CD4-positive, alpha-beta T cell treated with Interleukin-10 for 1 hour (primary cell): ENCODE results near the gene SMCP.

Experiments
- DNase-seq: peaks from one replicate; pipeline ENCODE4 v3.0.0-alpha.2; 2020

The SMCP gene

DNA sequence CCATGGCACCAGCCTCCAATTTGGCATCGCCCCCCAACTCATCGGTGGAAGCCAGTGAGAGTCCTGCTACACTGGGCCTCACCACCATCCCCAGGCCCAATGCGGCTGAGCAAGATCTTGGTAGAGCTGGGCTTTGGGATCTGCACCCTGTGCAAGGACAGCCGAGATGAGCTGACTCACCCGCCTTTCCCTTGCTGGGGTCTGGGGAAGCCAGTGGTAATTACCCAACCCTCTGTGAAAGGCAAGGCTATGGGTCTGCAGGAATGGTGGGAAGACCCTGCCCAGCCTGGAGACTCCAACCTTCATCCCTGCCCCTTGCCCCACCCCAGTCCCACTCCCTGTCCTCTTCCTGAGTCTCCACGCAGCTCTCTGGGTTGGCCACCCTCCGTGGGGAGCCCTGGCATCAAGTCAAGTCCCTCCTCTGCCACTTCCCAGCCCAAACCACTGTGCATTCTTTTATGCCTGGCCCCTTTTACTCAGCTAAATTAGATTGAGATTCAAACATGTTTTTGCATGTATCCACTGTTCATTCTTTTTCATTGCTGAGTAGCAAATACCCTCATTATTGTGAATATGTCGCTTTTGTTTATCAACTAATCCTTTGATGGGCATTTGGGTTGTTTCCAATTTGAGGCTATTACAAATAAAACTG is 8.8 kb downstream of the SMCP start:
- no peak for DNase-seq

DNA sequence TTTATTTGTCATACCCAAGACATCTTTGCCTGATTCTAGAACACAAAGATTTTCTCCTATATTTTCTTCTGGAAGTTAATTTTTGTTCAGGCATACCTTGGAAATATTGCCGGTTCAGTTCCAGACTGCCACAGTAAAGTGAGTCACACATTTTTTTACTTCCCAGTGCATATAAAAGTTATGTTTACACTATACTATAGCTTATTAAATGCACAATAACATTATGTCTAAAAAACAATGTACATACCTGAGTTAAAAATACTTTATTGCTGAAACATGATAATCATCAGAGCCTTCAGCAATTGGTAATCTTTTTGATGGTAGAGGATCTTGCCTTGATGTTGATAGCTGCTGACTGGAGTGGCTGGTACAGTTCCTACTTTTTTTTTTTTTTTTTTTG is 10.0 kb downstream of the SMCP start:
- no peak for DNase-seq

GRCh38 chr1:152899027-152899426 is 20.9 kb downstream of the SMCP start:
- no peak for DNase-seq

- DNase-seq: no peak
Observed at GRCh38 chr1:152899883-152900282, 21.8 kb downstream of the SMCP start.

- no peak for DNase-seq
Observed at GRCh38 chr1:152901631-152902030, 23.5 kb downstream of the SMCP start.

- no peak for DNase-seq
Observed at GRCh38 chr1:152902636-152903035, 24.5 kb downstream of the SMCP start.

- DNase-seq: no peak
Observed at GRCh38 chr1:152904688-152905440, 26.7 kb downstream of the SMCP start.

- DNase-seq: no peak
Observed at GRCh38 chr1:152906023-152906565, 28.0 kb downstream of the SMCP start.

GRCh38 chr1:152907686-152908601 is 29.8 kb downstream of the SMCP start, which contains the start of gene IVL:
Gene IVL, plus strand, starts transcription at chr1:152908546. Its CDS starts 1,252 bp downstream, at chr1:152909798.
- DNase-seq: no peak

DNA sequence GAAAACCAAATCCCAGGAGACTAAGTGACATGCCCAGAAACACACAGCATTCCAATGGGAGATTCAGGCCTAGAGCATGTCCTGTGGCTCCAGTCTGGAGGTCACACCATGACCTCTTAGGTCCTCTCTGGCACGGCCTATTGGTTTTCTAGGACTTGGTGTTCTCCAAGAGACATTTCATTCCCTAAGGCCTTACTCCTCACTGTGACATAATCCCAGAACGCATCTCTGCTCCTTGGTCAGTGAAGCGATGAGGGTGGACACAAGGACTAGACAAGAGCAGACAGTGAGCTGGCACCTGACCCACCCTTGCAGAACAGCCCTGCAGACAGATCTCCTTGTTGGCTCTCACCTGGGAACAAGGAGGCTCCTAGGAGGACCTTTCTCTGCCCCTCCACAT is 31.1 kb downstream of the SMCP start:
- no peak for DNase-seq

DNA sequence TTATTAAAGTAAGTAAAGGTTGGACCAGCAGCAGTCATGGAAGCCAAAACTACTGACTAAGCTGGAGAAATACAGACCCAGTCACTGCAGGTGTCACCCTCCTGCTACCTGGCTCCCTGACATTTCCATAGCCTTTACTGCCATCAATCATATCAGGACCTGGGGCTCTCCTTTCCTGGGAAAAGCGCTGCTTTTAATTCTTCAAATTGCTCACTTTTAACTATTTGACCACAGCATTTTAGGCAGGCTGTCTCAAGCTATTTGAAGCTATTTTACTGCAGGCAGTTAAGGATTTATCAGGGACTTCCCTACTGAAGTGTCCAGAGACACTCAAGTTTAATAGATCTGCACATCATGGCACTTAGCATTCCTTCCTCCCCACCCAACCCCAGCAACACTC is 34.3 kb downstream of the SMCP start:
- no peak for DNase-seq

GRCh38 chr1:152912900-152913299 is 34.8 kb downstream of the SMCP start:
- DNase-seq: no peak

DNA sequence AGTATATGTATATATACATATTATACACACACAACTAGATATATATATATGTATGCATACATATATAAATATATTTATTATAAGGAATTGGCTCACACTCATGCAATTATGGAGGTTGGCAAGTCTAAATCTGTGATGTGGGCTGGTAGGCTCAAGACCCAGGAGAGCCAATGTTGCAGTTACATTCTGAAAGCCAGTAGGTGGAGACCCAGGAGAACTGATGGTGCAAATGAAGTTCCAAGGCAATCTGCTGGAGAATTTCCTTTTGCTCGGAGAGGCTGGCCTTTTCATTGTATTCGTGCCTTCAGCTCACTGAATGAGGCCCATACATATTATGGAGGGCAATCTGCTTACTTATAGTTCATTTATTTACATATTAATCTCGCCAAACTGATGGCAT is 39.7 kb downstream of the SMCP start:
- no peak for DNase-seq

- no peak for DNase-seq
Observed at GRCh38 chr1:152919071-152919470, 40.9 kb downstream of the SMCP start.

DNA sequence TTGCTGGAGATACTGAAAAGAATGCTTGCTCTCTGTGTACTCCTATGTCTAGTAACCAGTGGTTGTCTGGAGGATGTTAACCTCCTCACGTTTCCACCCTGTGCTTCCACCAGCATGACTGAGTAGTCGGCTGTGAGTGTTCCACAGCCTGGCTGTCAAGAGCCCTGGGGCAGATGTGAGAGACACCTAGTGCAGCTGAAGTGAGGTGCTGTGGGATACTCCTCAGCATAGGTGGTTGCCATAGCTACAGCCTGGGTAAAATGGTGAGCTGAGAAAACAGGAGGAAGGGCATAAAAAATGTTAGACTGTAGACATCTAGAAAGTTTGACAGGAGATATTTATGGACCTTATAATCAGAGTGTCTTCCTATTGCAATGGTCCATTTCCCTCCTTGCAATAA is 46.1 kb downstream of the SMCP start:
- DNase-seq: no peak

- no peak for DNase-seq
Observed at GRCh38 chr1:152926091-152926490, 48.0 kb downstream of the SMCP start.

- no peak for DNase-seq
Observed at GRCh38 chr1:152928671-152929070, 50.5 kb downstream of the SMCP start.

GRCh38 chr1:152932170-152932811 is 54.2 kb downstream of the SMCP start:
- no peak for DNase-seq

- no peak for DNase-seq
Observed at GRCh38 chr1:152933196-152933595, 55.1 kb downstream of the SMCP start.
